Astrocyte of the hippocampus (primary cell): ENCODE results near the gene BCCIP.

Experiments
- DNase-seq: peaks from one replicate; pipeline ENCODE4 v3.0.0; 2011; ENCODE audit warnings: low read depth, low spot score

BCCIP gene

GRCh38 chr10:125844751-125845221 lies 21.4 kb downstream of the BCCIP start:
- no peak for DNase-seq

- DNase-seq, result no peak
These were observed 22.3 kb downstream of the BCCIP start for GRCh38 chr10:125845617-125846016.

- no peak for DNase-seq
These were observed 23.5 kb downstream of the BCCIP start for GRCh38 chr10:125846894-125847293.

- DNase-seq, result no peak
These were observed 25.0 kb downstream of the BCCIP start for GRCh38 chr10:125848371-125848770.

- DNase-seq, result no peak
These were observed 25.5 kb downstream of the BCCIP start for GRCh38 chr10:125848857-125849256.

GRCh38 chr10:125849448-125849847 lies 26.1 kb downstream of the BCCIP start:
- DNase-seq, result no peak

- DNase-seq, result no peak
These were observed 27.7 kb downstream of the BCCIP start for GRCh38 chr10:125850766-125851731.

GRCh38 chr10:125852487-125852886 lies 29.1 kb downstream of the BCCIP start:
- DNase-seq, result no peak

GRCh38 chr10:125857185-125857760 lies 33.9 kb downstream of the BCCIP start:
- DNase-seq, result no peak

GRCh38 chr10:125859128-125859817 lies 35.9 kb downstream of the BCCIP start:
- no peak for DNase-seq

GRCh38 chr10:125865120-125865519 lies 41.8 kb downstream of the BCCIP start:
- no peak for DNase-seq

- no peak for DNase-seq
These were observed 43.2 kb downstream of the BCCIP start for GRCh38 chr10:125866421-125867029.

GRCh38 chr10:125868372-125868975 lies 45.1 kb downstream of the BCCIP start:
- peak; percentile 61 for DNase-seq

GRCh38 chr10:125871338-125871737 lies 48.0 kb downstream of the BCCIP start:
- peak; percentile 11 for DNase-seq

GRCh38 chr10:125878957-125879835 lies 55.9 kb downstream of the BCCIP start:
- peak; percentile 89 for DNase-seq

GRCh38 chr10:125880719-125881118 lies 57.4 kb downstream of the BCCIP start:
- peak; percentile 18 for DNase-seq

- peak; percentile 11 for DNase-seq
These were observed 57.8 kb downstream of the BCCIP start, which contains the start of gene DHX32 for GRCh38 chr10:125881192-125881591. DHX32 (minus strand) TSS chr10:125881292; CDS start chr10:125880824, 468 bp downstream.

- DNase-seq, result peak; percentile 23
These were observed 59.2 kb downstream of the BCCIP start for GRCh38 chr10:125882596-125882995.

GRCh38 chr10:125883211-125883610 lies 59.9 kb downstream of the BCCIP start:
- no peak for DNase-seq
